BE2C (cell line): ENCODE data around the gene NID1.
"Not testable (repeated sequence)": the region's sequence is repeated elsewhere in the genome, so short reads cannot be mapped to it uniquely, and the experiment has no call there.

Source experiments
- DNase-seq: peaks from one replicate; pipeline ENCODE4 v3.0.0-alpha.2; 2020
- H3K27me3 ChIP-seq: fragments of 250-450 bp; sonication (Bioruptor Pico); 2 replicates; pipeline ENCODE4 v1.5.1; 2020; ENCODE audit warnings: mild to moderate bottlenecking
- H3K36me3 ChIP-seq: fragments of 250-450 bp; sonication (Bioruptor Pico); 2 replicates; pipeline ENCODE4 v1.5.1; 2020; ENCODE audit warnings: mild to moderate bottlenecking
- H3K4me1 ChIP-seq: fragments of 250-450 bp; sonication (Bioruptor Pico); 2 replicates; pipeline ENCODE4 v1.5.1; 2020
- H3K4me3 ChIP-seq: 2 replicates; pipeline ENCODE4 v1.5.1; 2011; ENCODE audit warnings: low read depth, low read length
- H3K9me3 ChIP-seq: fragments of 250-450 bp; sonication (Bioruptor Pico); 2 replicates; pipeline ENCODE4 v1.5.1; 2020
- TF ChIP-seq, protein P1 (sequence below): IDR thresholded peaks from 2 replicates; pipeline ENCODE4 v1.5.1; 2012; ENCODE audit warnings: mild to moderate bottlenecking, low read depth, low read length

NID1 gene

DNA sequence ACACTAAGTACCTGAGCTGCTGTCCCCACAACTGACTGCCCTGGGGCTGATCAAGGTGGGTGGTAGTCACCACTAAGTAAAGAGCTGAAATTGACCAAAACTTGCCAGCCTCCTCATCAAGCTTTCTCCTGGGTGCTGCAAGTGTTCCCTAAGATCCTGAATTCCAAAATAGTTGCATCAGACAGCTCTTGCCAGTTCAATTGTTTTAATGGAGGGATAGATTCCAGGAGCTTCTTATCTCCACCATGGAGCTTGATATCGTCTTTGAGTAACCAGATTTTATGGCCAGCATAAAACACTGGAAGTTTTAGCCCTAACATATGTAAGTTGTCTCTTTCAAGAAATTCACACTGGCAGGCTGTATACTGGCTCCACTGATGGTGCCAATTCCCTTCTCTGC lies 90.3 kb downstream of the NID1 start:
- no peak for DNase-seq
- peaks cover 6% of the 10 kb centered on the region for H3K9me3 ChIP-seq
- H3K36me3 ChIP-seq = no peaks in the 10 kb centered on the region
- TF ChIP-seq, protein P1, sequence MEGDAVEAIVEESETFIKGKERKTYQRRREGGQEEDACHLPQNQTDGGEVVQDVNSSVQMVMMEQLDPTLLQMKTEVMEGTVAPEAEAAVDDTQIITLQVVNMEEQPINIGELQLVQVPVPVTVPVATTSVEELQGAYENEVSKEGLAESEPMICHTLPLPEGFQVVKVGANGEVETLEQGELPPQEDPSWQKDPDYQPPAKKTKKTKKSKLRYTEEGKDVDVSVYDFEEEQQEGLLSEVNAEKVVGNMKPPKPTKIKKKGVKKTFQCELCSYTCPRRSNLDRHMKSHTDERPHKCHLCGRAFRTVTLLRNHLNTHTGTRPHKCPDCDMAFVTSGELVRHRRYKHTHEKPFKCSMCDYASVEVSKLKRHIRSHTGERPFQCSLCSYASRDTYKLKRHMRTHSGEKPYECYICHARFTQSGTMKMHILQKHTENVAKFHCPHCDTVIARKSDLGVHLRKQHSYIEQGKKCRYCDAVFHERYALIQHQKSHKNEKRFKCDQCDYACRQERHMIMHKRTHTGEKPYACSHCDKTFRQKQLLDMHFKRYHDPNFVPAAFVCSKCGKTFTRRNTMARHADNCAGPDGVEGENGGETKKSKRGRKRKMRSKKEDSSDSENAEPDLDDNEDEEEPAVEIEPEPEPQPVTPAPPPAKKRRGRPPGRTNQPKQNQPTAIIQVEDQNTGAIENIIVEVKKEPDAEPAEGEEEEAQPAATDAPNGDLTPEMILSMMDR = no peak
- no peak overlapping the region for H3K4me3 ChIP-seq
- H3K4me1 ChIP-seq = peaks cover 4% of the 10 kb centered on the region; the same call in 1 of the 2 replicates
- H3K27me3 ChIP-seq = no peaks in the 10 kb centered on the region

DNA sequence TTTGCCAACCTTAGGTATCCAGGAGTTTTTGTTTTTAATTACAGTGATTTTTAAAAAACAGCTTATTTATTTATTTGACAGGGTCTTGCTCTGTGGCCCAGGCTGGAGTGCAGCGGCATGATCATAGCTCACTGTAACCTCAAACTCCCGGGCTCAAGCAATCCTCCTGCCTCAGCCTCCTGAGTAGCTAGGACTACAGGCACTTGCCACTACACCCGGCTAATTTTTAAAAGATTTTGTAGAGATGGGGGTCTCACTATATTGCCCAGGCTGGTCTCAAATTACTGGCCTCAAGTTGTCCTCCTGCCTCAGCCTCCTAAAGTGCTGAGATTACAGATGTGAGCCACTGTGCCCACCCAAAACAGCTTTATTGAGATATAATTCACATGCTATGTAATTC lies 92.2 kb downstream of the NID1 start:
- not testable (repeated sequence) for H3K4me3 ChIP-seq, H3K36me3 ChIP-seq, H3K9me3 ChIP-seq, DNase-seq, H3K4me1 ChIP-seq, H3K27me3 ChIP-seq

DNA sequence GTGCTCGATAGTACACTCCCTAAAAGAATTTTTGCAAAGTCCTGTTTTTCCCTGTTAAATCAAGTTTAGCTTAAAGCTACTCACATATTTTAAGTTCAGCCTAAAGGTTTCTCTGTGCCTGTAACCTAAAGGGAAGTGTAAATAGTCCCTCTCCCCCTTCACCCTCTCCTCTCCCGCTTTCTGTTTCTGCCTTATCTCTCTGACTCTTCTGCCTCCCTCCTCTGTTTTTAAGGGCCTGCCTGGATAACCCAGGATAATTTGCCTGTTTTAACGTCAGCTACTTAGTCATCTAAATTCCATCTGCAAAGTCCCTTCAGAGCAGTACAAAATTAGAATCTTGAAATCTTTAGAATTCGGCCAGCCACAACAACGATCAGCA lies 92.6 kb downstream of the NID1 start:
- Histone ChIP-seq H3K9me3 (peaks cover 3% of the 10 kb centered on the region), H3K27me3 (no peaks in the 10 kb centered on the region), H3K36me3 (no peaks in the 10 kb centered on the region), H3K4me3 (peak overlapping the region; percentile 61), H3K4me1 (peaks cover 4% of the 10 kb centered on the region; the same call in 1 of the 2 replicates)
- TF ChIP-seq, protein P1 = no peak
- no peak for DNase-seq

DNA sequence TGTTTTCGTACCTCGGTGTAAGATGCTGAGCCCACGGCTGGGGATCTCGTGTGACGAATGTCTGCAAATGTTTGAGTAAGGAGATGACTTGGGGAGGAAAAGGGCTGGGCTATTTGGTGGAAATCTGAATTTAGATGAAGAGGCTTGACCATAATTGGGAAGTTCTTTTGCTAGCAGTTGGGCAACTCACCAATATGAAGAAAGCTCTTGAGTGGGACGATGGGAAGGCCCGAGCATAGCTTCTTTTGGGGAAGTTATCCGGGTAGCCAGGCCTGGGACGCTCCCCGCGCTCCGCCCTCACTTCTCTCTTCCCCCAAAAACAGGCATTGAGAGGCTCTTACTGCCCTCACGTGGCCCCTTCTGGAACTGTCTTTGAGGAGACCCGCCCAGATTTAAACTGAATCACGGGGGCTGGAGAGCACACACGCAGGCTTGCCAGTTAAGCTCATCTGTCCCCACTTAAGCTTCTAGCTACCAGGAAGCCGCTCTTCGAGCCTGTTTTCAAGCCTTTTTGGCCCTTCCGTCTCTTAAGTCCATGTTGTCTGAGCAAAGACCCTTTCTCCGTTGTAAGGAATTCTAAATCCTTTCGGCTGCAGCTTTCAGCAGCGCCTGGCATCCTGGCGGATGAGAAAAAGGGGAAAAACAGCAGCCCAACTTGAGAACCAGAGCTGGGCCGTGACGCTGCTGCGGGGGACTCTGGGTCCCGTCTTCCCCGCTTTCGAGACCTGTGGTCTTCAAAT lies 93.1 kb downstream of the NID1 start:
- H3K36me3 ChIP-seq = no peaks in the 10 kb centered on the region
- TF ChIP-seq, protein P1 = peak; percentile 91
- H3K9me3 ChIP-seq = no peaks in the 10 kb centered on the region; the same call in 1 of the 2 replicates
- H3K4me3 ChIP-seq = peak overlapping the region; percentile 61
- peak; percentile 89 for DNase-seq
- H3K4me1 ChIP-seq = peaks cover 4% of the 10 kb centered on the region; the same call in 1 of the 2 replicates
- no peaks in the 10 kb centered on the region for H3K27me3 ChIP-seq

DNA sequence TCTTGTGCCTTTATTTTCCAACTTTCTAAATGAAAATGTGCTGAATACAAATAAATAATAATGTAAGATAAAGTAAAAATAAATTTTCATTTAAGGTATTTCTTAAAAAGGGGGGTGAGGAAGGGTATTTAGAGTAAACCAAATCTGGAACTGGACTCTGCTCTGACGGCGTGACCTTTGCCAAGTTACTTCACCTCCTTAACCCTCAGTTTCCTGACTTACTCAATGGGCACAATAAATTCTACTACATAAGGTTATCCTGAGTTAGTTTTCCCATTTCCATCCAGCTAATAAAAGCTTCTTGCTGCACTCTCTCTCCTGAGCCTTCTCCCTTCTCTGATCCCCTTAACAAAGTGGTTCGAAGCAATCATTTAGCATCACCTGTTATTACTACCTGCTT lies 93.9 kb downstream of the NID1 start:
- H3K36me3 ChIP-seq = no peaks in the 10 kb centered on the region
- H3K4me1 ChIP-seq = peaks cover 4% of the 10 kb centered on the region; the same call in 1 of the 2 replicates
- TF ChIP-seq, protein P1 = no peak
- H3K27me3 ChIP-seq = no peaks in the 10 kb centered on the region
- H3K4me3 ChIP-seq = no peak overlapping the region; the same call in 1 of the 2 replicates
- DNase-seq = no peak
- H3K9me3 ChIP-seq = no peaks in the 10 kb centered on the region; the same call in 1 of the 2 replicates

DNA sequence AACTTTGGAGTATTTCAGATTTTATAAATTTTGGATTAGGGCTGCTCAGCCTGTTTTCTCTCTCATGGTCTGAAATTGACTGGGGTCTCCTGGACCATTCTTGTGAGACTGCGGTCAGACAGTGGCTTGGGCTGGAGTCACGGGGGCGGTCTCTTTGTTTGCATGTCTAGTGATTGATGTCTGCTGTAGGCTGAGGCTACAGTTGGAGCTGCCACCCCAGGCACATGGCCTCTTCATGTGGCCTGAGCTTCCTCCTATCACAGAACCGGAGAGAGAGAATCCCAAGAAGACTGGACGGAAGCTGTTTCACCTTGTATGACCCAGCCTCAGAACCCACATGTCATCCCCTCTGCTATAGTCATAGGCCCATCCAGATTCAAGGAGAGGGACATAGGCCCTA lies 96.1 kb downstream of the NID1 start:
- Histone ChIP-seq H3K36me3 (no peaks in the 10 kb centered on the region), H3K27me3 (no peaks in the 10 kb centered on the region), H3K4me3 (no peak overlapping the region), H3K4me1 (peaks cover 4% of the 10 kb centered on the region; the same call in 1 of the 2 replicates), H3K9me3 (no peaks in the 10 kb centered on the region)
- no peak for DNase-seq
- TF ChIP-seq, protein P1 = no peak

DNA sequence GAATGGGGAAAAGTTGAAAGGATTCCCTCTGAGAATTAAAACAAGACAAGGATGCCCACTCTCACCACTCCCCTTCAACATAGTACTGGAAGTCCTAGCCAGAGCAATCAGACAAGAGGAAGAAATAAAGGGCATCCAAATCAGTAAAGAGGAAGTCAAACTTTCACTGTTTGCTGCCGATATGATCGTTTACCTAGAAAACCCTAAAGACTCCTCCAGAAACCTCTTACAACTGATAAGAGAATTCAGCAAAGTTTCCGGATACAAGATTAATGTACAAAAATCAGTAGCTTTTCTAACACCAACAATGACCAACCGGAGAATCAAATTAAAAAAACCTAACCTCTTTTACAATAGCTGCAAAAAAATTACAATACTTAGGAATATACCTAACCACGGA lies 98.8 kb downstream of the NID1 start:
- DNase-seq, H3K9me3 ChIP-seq, H3K4me1 ChIP-seq, H3K4me3 ChIP-seq, H3K36me3 ChIP-seq, H3K27me3 ChIP-seq: not testable (repeated sequence)
